Smooth muscle cell (in vitro differentiated cells): ENCODE results near the gene SEPTIN10. TPM values are rescaled to one million over a fixed set of nuclear protein-coding genes. Genes with fewer than 3 reads are reported as not detected.

Source experiments
- DNase-seq: peaks from one replicate; lab custom pipeline; 2025; ENCODE audit not compliant: unreplicated experiment; lab: John Stamatoyannopoulos, UW
- H2AFZ ChIP-seq: fragments of 200-600 bp; sonication (generic); 2 replicates; pipeline ENCODE4 v1.6.0; 2016; ENCODE audit warnings: antibody characterized with exemption, low read depth, mild to moderate bottlenecking
- H3F3A ChIP-seq: fragments of 200-600 bp; sonication (generic); 2 replicates; pipeline ENCODE4 v1.6.0; 2017; ENCODE audit warnings: antibody characterized with exemption, low read depth
- H3K27ac ChIP-seq: fragments of 200-600 bp; sonication (generic); 2 replicates; pipeline ENCODE4 v1.5.1; 2016; ENCODE audit warnings: low read depth, mild to moderate bottlenecking
- H3K27me3 ChIP-seq: fragments of 200-600 bp; sonication (generic); 2 replicates; pipeline ENCODE4 v1.6.1; 2016; ENCODE audit warnings: low read depth, mild to moderate bottlenecking
- H3K36me3 ChIP-seq: fragments of 200-600 bp; sonication (generic); 2 replicates; pipeline ENCODE4 v1.5.1; 2016; ENCODE audit warnings: low read depth
- H3K4me1 ChIP-seq: fragments of 200-600 bp; sonication (generic); 2 replicates; pipeline ENCODE4 v1.5.1; 2016; ENCODE audit warnings: low read depth
- H3K4me2 ChIP-seq: fragments of 200-600 bp; sonication (generic); 2 replicates; pipeline ENCODE4 v1.6.0; 2016; ENCODE audit warnings: mild to moderate bottlenecking
- H3K4me3 ChIP-seq: fragments of 200-600 bp; sonication (generic); 2 replicates; pipeline ENCODE4 v1.5.1; 2016; ENCODE audit warnings: mild to moderate bottlenecking
- H3K79me2 ChIP-seq: fragments of 200-600 bp; sonication (generic); 2 replicates; pipeline ENCODE4 v1.6.0; 2016; ENCODE audit warnings: low read depth, mild to moderate bottlenecking
- H3K9ac ChIP-seq: fragments of 200-600 bp; sonication (generic); 2 replicates; pipeline ENCODE4 v1.6.0; 2016; ENCODE audit warnings: low read depth
- H3K9me3 ChIP-seq: fragments of 200-600 bp; sonication (generic); replicated peaks from 2 replicates; pipeline ENCODE4 v1.5.1; 2016; ENCODE audit warnings: low read depth
- H4K20me1 ChIP-seq: fragments of 200-600 bp; sonication (generic); 2 replicates; pipeline ENCODE4 v1.6.0; 2016; ENCODE audit warnings: low read depth
- WGBS: methylation state at CpG from one replicate; pipeline ENCODE4 v1.1.7; 2016; ENCODE audit warnings: low lambda C conversion rate; 5-methylcytosine and 5-hydroxymethylcytosine counted together
- polyA plus RNA-seq: library from polyadenylated mRNA; unstranded; fragments of >200 nt; fragmentation: Nextera tagmentation; extraction: Ambion mirVana; gene quantifications from 2 replicates; pipeline ENCODE4 v1.2.1, GENCODE V29; 2016
- total RNA-seq: library from RNA; depleted of rRNA; stranded (reverse); fragments of >200 nt; gene quantifications from 2 replicates; pipeline ENCODE4 v1.2.3, GENCODE V29; 2014
- TF ChIP-seq, protein P1 (sequence below): fragments of 200-600 bp; sonication (generic); IDR thresholded peaks from 2 replicates; pipeline ENCODE4 v1.5.1; 2017; ENCODE audit warnings: borderline replicate concordance, mild to moderate bottlenecking, antibody characterized with exemption; ENCODE audit not compliant: insufficient read depth, poor library complexity, severe bottlenecking

The SEPTIN10 gene
- total and polyA plus RNA-seq, 2 experiments from 2014 or later: 39.2 to 92.1 TPM

DNA sequence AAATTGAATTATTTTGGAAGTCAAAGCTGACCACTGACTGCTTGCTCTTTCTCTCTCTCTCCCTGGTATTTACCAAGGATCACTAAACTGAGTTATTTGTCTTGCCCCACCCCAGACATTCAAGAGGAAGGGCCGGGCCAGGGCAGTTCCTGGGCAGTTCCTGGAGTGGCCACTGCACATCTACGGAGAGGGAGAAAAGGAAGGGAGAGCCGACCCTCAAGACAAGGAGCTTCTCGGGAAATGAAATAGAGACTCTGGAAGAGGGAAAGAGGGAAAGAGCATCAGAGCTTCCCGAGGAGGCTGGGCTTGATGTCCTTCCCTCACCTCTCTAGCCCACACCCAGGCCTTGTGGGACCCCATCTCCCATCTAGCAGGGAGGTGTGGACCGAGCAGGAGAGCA is 83.1 kb downstream of the SEPTIN10 start:
- H2AFZ ChIP-seq: no peak overlapping the region
- H3K9me3 ChIP-seq: no peaks in the 10 kb centered on the region
- H3K27me3 ChIP-seq: no peaks in the 10 kb centered on the region
- H3K27ac ChIP-seq: no peak overlapping the region
- no peaks in the 10 kb centered on the region for H3K79me2 ChIP-seq
- H3F3A ChIP-seq: no peaks in the 10 kb centered on the region
- WGBS: 90% methylated on average over 6 of the region's 6 CpGs
- H3K36me3 ChIP-seq: no peaks in the 10 kb centered on the region
- TF ChIP-seq, protein P1, sequence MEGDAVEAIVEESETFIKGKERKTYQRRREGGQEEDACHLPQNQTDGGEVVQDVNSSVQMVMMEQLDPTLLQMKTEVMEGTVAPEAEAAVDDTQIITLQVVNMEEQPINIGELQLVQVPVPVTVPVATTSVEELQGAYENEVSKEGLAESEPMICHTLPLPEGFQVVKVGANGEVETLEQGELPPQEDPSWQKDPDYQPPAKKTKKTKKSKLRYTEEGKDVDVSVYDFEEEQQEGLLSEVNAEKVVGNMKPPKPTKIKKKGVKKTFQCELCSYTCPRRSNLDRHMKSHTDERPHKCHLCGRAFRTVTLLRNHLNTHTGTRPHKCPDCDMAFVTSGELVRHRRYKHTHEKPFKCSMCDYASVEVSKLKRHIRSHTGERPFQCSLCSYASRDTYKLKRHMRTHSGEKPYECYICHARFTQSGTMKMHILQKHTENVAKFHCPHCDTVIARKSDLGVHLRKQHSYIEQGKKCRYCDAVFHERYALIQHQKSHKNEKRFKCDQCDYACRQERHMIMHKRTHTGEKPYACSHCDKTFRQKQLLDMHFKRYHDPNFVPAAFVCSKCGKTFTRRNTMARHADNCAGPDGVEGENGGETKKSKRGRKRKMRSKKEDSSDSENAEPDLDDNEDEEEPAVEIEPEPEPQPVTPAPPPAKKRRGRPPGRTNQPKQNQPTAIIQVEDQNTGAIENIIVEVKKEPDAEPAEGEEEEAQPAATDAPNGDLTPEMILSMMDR: no peak
- no peak overlapping the region for H3K4me3 ChIP-seq
- no peaks in the 10 kb centered on the region for H4K20me1 ChIP-seq
- H3K4me1 ChIP-seq: no peaks in the 10 kb centered on the region
- no peak for DNase-seq
- H3K4me2 ChIP-seq: no peak overlapping the region
- no peak overlapping the region for H3K9ac ChIP-seq

DNA sequence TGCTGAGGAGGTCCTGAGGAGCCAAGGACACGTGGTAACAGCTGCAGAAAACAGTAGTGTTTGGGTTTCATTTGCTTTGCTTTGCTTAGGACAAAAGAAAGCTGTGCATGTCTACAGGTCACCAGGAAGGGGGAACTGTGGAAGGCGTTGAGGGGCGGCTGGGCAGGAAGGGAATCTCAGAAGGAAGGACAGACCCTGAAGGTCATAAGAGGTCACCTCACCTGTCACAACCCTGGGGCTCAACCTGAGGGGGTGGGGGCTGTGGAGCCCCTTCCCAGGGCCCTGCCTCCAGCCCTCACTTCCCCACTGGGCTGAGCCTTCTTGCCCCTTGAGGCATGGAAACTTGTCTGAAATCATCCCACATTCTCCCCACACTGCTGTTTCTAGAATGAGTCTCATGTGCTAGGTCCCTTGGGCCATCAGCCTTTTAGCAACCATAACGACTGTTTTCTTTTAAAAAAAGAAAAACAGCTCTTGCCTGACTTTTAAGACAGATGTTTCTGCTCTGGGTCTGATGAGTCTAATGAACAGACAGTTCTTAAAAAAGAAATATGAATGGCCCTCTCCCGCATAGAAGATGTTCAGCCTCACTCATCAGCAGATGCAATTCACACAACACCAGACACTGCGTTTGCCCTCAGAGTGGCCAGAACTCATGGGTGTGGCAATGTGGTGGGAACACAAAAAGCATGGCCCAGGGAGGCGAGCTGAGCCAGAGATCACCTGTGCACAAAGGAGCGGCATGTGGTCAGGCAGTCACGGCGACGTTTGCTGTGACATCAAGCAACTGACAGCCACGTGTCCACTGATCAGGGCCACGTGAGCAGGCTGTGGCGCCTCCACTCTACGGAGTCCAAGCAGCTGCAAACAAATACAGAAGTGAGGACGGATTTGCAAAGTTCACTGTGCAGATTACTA is 84.0 kb downstream of the SEPTIN10 start:
- no peak overlapping the region for H3K4me3 ChIP-seq
- H3K27me3 ChIP-seq: no peaks in the 10 kb centered on the region
- no peak overlapping the region for H3K9ac ChIP-seq
- H3K27ac ChIP-seq: no peak overlapping the region
- no peak overlapping the region for H2AFZ ChIP-seq
- H4K20me1 ChIP-seq: no peaks in the 10 kb centered on the region
- H3K9me3 ChIP-seq: no peaks in the 10 kb centered on the region
- no peak overlapping the region for H3K4me2 ChIP-seq
- no peaks in the 10 kb centered on the region for H3F3A ChIP-seq
- DNase-seq: no peak
- no peaks in the 10 kb centered on the region for H3K79me2 ChIP-seq
- H3K36me3 ChIP-seq: no peaks in the 10 kb centered on the region
- 93% methylated on average over 16 of the region's 16 CpGs for WGBS
- no peaks in the 10 kb centered on the region for H3K4me1 ChIP-seq
- TF ChIP-seq, protein P1: no peak

DNA sequence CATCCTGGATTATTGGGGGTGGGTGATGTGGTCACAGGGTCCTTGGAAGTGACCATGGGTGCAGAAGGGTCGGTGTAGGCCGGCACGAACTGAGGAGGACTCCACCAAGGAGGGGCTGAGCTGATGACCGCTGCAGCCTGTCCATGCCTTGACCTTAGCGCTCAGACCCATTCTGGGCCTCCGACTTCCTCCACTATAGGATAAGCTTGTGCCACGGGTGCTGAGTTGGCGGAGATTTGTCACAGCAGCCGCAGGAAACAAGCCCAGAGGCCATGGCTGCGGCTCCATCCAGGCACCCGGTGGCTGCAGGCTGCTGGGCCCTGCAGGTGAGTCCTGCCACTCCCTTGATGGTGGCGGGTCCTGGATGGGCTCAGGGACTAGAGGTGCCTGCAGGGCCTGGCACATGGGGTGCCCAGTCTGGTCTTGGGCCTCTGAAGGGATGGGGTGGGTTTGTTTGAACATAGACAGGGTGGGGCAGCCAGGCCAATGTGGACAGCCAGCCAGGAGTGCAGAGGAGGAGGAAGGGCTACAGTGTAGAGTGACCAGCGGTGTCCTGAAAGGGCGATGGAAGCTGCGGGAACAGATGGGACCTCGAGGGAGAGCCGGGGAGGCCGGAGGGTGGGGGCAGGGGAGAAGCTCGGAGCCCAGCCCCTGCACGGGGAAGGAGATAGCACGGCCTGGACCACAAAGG is 84.8 kb downstream of the SEPTIN10 start:
- Histone ChIP-seq H3K4me1 (no peaks in the 10 kb centered on the region), H3K4me3 (no peak overlapping the region), H3K36me3 (no peaks in the 10 kb centered on the region), H3K9me3 (no peaks in the 10 kb centered on the region), H3K27ac (no peak overlapping the region), H3K79me2 (no peaks in the 10 kb centered on the region), H2AFZ (no peak overlapping the region), H3K27me3 (no peaks in the 10 kb centered on the region), H4K20me1 (no peaks in the 10 kb centered on the region), H3F3A (no peaks in the 10 kb centered on the region), H3K9ac (no peak overlapping the region), H3K4me2 (no peak overlapping the region)
- no peak for DNase-seq
- TF ChIP-seq, protein P1: no peak
- 94% methylated on average over 16 of the region's 21 CpGs for WGBS
